Measurements from ENCODE around the gene INPP5A. TPM values are rescaled to one million over a fixed set of nuclear protein-coding genes. Genes with fewer than 3 reads are reported as not detected.

INPP5A gene
- total and polyA plus RNA-seq, 10 of the 15 experiments (the other 5 are each of a cell fraction or from before 2014, with no cell fraction given), result 0.52 to 15.0 (median 6.3) TPM

- no peak overlapping the region for H3K4me2 ChIP-seq (ENCODE audit: control insufficient read depth, insufficient read depth)
- no peak for DNase-seq (ENCODE audit: low read depth, low spot score)
- SMC1A ChIA-PET (ENCODE audit: uncharacterized antibody, unreplicated experiment), result no interaction called here
- H2AFZ ChIP-seq (ENCODE audit: control insufficient read depth, low read depth, low read length), result no peak overlapping the region
- no peak for TF ChIP-seq CBX5 (IDR thresholded peaks at IDR 0.05; ENCODE audit: low read depth)
- no peak for TF ChIP-seq POLR2A (IDR thresholded peaks at IDR 0.05; ENCODE audit: low read depth, low read length)
- no peak for TF ChIP-seq ZNF274 (IDR thresholded peaks at IDR 0.05; ENCODE audit: insufficient read depth, insufficient read length)
- no peak for TF ChIP-seq NR2C2 (IDR thresholded peaks at IDR 0.05; ENCODE audit: borderline replicate concordance, control insufficient read depth, insufficient read length, low read depth)
- TF ChIP-seq MTA3 (IDR thresholded peaks at IDR 0.05; ENCODE audit: borderline replicate concordance, low read length), result no peak
- TF ChIP-seq, protein P1, sequence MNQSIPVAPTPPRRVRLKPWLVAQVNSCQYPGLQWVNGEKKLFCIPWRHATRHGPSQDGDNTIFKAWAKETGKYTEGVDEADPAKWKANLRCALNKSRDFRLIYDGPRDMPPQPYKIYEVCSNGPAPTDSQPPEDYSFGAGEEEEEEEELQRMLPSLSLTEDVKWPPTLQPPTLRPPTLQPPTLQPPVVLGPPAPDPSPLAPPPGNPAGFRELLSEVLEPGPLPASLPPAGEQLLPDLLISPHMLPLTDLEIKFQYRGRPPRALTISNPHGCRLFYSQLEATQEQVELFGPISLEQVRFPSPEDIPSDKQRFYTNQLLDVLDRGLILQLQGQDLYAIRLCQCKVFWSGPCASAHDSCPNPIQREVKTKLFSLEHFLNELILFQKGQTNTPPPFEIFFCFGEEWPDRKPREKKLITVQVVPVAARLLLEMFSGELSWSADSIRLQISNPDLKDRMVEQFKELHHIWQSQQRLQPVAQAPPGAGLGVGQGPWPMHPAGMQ (IDR thresholded peaks at IDR 0.05; ENCODE audit: borderline replicate concordance), result no peak
- TF ChIP-seq PAX8 (IDR thresholded peaks at IDR 0.05), result no peak
- TF ChIP-seq IRF4 (IDR thresholded peaks at IDR 0.05; ENCODE audit: low read depth, low read length), result no peak
- TF ChIP-seq NR2F1 (conservative IDR thresholded peaks at IDR 0.05), result no peak
- no peak for TF ChIP-seq NBN (IDR thresholded peaks at IDR 0.05)
- FAIRE-seq, result no peak
- H3K4me1 ChIP-seq (ENCODE audit: control insufficient read depth, insufficient read depth, low read length), result no peaks in the 10 kb centered on the region
- H3K27me3 ChIP-seq (replicated peaks in 1 of 2; ENCODE audit: control insufficient read depth in 2 of 2, insufficient read depth in 2 of 2, low read length in 1 of 2), result no peaks in the 10 kb centered on the region
- no peaks in the 10 kb centered on the region for H3K79me2 ChIP-seq (ENCODE audit: control insufficient read depth, insufficient read depth, low read length)
- peaks cover 0 to 5% of the 10 kb centered on the region in 2 experiments; a peak in 2 of 4 replicates for H3K36me3 ChIP-seq (ENCODE audit: control insufficient read depth in 2 of 2, insufficient read depth in 2 of 2, low read length in 1 of 2)
- H4K20me1 ChIP-seq (ENCODE audit: control insufficient read depth, insufficient read depth), result no peaks in the 10 kb centered on the region
- no TSS peak for BruUV-seq (replicated peaks)
- RAD21 ChIA-PET (ENCODE audit: unreplicated experiment), result no interaction called here
- no peak overlapping the region for H3K4me3 ChIP-seq
- in situ Hi-C loops (cut with MboI) (no loop called here), intact Hi-C loops (cut with micrococcal nuclease; ENCODE audit: unreplicated experiment) (no loop called here)
- POLR2A ChIA-PET, result no interaction called here
- no peak for ATAC-seq
- CTCF ChIA-PET, result no interaction called here
- no peak overlapping the region for H3K27ac ChIP-seq (ENCODE audit: control insufficient read depth, insufficient read depth)
- WGBS (ENCODE audit: insufficient coverage, insufficient replicate concordance, low lambda C conversion rate, missing lambda C conversion rate), result 86% methylated on average over 20 of the region's 20 CpGs
- H3K9ac ChIP-seq (ENCODE audit: control insufficient read depth, insufficient read depth, low read length), result no peak overlapping the region
- no peaks in the 10 kb centered on the region for H3K9me3 ChIP-seq (replicated peaks; ENCODE audit: control insufficient read depth, insufficient read depth, low read length)
Measured at GRCh38 chr10:132648851-132649528, 111.4 kb downstream of the INPP5A start.

All from GM12878 (cell line).